Measurements from ENCODE around the gene DDB1. TPM values are rescaled to one million over a fixed set of nuclear protein-coding genes. Genes with fewer than 3 reads are reported as not detected.

DDB1 gene
- total RNA-seq, 4 donors from 2014 or later: 139 to 159 (median 140) TPM

DNA sequence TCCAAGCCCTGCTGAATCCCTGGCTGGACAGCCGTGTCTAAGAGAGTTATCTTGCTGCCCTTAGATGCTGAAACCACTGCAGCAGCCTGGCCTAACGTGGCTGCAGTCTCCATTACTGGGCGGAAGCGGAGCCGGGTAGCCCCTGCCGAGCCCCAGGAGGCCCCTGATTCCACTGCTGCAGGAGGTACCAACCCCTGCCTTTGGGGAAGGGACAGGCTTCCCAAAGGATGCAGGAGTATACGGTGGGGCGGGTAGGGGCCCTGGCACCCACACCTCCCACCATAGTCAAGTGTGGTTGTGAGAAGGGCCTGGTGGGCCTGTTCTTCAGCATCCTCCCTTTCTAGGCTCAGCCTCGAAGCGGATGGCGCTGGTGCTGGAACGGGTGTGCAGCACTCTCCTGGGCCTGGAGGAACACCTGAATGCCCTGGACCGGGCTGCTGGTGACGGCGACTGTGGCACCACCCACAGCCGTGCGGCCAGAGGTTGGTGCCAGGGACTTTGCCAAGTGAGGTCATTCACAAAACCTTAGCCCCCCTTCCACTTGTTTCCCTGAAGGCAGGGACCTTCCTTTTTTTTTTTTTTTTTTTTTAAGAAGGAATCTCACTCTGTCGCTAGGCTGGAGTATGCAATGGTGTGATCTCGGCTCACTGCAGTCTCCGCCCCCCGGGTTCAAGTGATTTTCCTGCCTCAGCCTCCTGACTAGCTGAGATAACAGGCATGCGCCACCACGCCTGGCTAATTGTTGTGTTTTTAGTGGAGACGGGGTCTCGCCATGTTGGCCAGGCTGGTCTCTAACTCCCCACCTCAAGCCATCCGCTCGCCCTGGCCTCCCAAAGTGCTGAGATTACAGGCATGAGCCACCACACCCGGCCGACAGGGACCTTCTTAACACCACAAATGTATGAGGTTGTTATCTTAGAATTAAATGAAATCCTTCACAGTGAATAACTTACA lies 11.2 kb upstream of the DDB1 start:
- Histone ChIP-seq H3K4me3 (no peak overlapping the region), H3K27ac (no peak overlapping the region), H3K9me3 (no peaks in the 10 kb centered on the region), H3K27me3 (no peaks in the 10 kb centered on the region), H3K4me1 (no peaks in the 10 kb centered on the region), H3K36me3 (peaks cover 0 to 78% of the 10 kb centered on the region in 2 donors)
- WGBS, 2 donors (ENCODE audit: low coverage in 1 of 2): 97 to 100% methylated on average over 5 to 7 of the region's 29 CpGs
- ATAC-seq: no peak
- TF ChIP-seq, protein P1, sequence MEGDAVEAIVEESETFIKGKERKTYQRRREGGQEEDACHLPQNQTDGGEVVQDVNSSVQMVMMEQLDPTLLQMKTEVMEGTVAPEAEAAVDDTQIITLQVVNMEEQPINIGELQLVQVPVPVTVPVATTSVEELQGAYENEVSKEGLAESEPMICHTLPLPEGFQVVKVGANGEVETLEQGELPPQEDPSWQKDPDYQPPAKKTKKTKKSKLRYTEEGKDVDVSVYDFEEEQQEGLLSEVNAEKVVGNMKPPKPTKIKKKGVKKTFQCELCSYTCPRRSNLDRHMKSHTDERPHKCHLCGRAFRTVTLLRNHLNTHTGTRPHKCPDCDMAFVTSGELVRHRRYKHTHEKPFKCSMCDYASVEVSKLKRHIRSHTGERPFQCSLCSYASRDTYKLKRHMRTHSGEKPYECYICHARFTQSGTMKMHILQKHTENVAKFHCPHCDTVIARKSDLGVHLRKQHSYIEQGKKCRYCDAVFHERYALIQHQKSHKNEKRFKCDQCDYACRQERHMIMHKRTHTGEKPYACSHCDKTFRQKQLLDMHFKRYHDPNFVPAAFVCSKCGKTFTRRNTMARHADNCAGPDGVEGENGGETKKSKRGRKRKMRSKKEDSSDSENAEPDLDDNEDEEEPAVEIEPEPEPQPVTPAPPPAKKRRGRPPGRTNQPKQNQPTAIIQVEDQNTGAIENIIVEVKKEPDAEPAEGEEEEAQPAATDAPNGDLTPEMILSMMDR (IDR thresholded peaks at IDR 0.05): no peak
- TF ChIP-seq POLR2AphosphoS5 (IDR thresholded peaks at IDR 0.05): no peak
- no peak for TF ChIP-seq POLR2A (IDR thresholded peaks at IDR 0.05)
- TF ChIP-seq EP300 (IDR thresholded peaks at IDR 0.05): no peak

DNA sequence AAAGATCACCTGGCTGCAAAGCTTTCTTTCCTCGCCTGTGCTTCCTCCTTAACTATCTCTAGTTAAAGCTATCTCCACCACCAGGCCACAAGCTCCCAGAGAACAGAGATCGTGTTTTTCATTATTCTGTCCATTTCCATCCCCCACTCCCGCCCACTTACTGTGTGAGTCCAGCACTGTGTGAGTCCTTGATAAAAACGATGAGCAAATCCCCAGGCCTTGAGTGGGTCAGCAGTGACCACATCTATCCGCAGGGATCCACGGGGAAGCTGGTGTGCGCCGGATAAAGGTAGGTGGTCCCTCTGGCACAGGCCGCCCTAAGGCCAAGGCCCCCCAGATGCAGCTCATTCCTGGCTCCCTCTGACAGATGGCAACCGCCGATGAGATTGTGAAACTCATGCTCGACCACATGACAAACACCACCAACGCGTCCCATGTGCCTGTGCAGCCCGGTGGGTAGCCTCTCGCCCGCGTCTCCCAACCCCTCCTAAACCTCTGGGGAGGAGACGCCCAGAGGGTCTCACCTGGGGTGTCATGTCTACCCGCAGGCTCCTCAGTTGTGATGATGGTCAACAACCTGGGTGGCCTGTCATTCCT lies 9.4 kb upstream of the DDB1 start:
- no peak for TF ChIP-seq POLR2AphosphoS5 (IDR thresholded peaks at IDR 0.05)
- TF ChIP-seq, protein P1 (IDR thresholded peaks at IDR 0.05): no peak
- no peak for TF ChIP-seq EP300 (IDR thresholded peaks at IDR 0.05)
- TF ChIP-seq POLR2A (IDR thresholded peaks at IDR 0.05): no peak
- Histone ChIP-seq H3K27me3 (no peaks in the 10 kb centered on the region), H3K9me3 (no peaks in the 10 kb centered on the region), H3K4me1 (no peaks in the 10 kb centered on the region), H3K27ac (no peak overlapping the region), H3K4me3 (no peak overlapping the region), H3K36me3 (peaks cover 0 to 73% of the 10 kb centered on the region in 2 donors)
- no peak for ATAC-seq
- 73 to 95% methylated on average over 4 of the region's 20 CpGs for WGBS, 2 donors (ENCODE audit: low coverage in 1 of 2)

DNA sequence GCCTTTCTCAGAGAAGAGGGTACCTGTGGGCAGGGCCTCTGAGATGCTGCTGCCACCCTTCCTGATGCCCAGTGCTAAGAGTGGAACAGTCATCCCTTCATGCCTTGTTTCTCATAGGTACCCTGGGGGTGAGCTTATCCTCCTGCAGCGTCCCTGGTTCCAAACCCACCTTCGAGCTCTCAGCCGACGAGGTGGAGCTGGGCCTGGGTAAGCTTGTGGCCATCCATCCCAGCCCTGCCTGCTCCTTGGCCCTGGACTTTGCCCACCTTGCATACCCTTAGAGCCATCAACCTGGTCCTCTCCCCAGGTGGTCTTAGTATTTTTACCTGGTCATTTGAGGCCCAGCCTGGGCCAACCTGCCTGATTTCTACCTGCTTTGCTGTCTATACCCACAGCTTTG lies 8.8 kb upstream of the DDB1 start:
- WGBS, 2 donors (ENCODE audit: low coverage in 1 of 2): 83 to 100% methylated on average over 1 to 4 of the region's 4 CpGs
- H3K36me3 ChIP-seq: peaks cover 0 to 67% of the 10 kb centered on the region in 2 donors
- no peak for TF ChIP-seq EP300 (IDR thresholded peaks at IDR 0.05)
- TF ChIP-seq POLR2A (IDR thresholded peaks at IDR 0.05): no peak
- TF ChIP-seq POLR2AphosphoS5 (IDR thresholded peaks at IDR 0.05): no peak
- TF ChIP-seq, protein P1 (IDR thresholded peaks at IDR 0.05): no peak

DNA sequence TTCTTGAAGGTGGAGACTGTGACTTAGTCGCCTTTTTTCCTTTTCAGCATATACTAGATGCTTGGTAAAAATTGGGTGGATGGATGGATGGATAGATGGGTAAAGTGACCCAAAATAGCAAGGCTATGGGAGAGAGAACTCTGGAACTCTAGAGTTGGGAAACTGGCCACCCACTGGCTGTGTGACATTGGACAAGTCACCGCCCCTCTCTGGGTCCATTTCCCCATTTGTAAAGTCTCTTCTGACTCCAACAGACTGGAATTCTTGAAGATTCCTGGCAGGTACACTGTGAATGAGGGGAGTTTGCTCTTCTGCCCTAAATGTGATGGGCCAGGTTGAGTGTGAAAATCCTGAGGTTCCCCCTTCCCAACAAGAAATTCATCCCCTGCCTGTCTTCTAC lies 8.1 kb upstream of the DDB1 start:
- Histone ChIP-seq H3K27ac (no peak overlapping the region), H3K9me3 (no peaks in the 10 kb centered on the region), H3K27me3 (no peaks in the 10 kb centered on the region), H3K4me1 (peaks cover 0 to 9% (median 0%) of the 10 kb centered on the region in 3 donors), H3K4me3 (no peak overlapping the region), H3K36me3 (peaks cover 0 to 59% of the 10 kb centered on the region in 2 donors)
- ATAC-seq: no peak
- 92 to 100% methylated on average over 2 of the region's 2 CpGs for WGBS, 2 donors (ENCODE audit: low coverage in 1 of 2)
- TF ChIP-seq, protein P1 (IDR thresholded peaks at IDR 0.05): no peak
- no peak for TF ChIP-seq POLR2AphosphoS5 (IDR thresholded peaks at IDR 0.05)
- TF ChIP-seq EP300 (IDR thresholded peaks at IDR 0.05): no peak

More for the DNA sequence above, 8.8 kb upstream of the DDB1 start:
- Histone ChIP-seq H3K9me3 (no peaks in the 10 kb centered on the region), H3K27me3 (no peaks in the 10 kb centered on the region), H3K4me1 (peaks cover 0 to 2% (median 0%) of the 10 kb centered on the region in 3 donors), H3K27ac (no peak overlapping the region), H3K4me3 (no peak overlapping the region)
- no peak for ATAC-seq

Measured in gastroesophageal sphincter (tissue), 4 donors.